ENCODE results near the gene TAF11L6. TPM values are rescaled to one million over a fixed set of nuclear protein-coding genes. Genes with fewer than 3 reads are reported as not detected.
"Not testable (repeated sequence)": the region's sequence is repeated elsewhere in the genome, so short reads cannot be mapped to it uniquely, and the experiment has no call there.

Gene TAF11L6
- total and polyA plus RNA-seq, 2 experiments from 2014 or later = not detected

GRCh38 chr5:17517526-17517925 lies 10.9 kb upstream of the TAF11L6 start:
- H3F3A ChIP-seq (replicated peaks; ENCODE audit: low read depth); H2AFZ ChIP-seq; H3K27me3 Mint-ChIP-seq (ENCODE audit: insufficient read depth, low read depth, poor library complexity); H3K4me1 ChIP-seq (ENCODE audit: insufficient read depth); H3K4me1 Mint-ChIP-seq; DNase-seq (ENCODE audit: low spot score); H3K27me3 ChIP-seq (ENCODE audit: insufficient read depth); H4K20me1 ChIP-seq (replicated peaks; ENCODE audit: insufficient read depth); H3K9me2 ChIP-seq (ENCODE audit: insufficient read depth); ATAC-seq; H3K27ac Mint-ChIP-seq; H3K4me3 ChIP-seq; H3K36me3 Mint-ChIP-seq (ENCODE audit: low read depth); H3K27ac ChIP-seq (ENCODE audit: low read depth); H3K9me3 Mint-ChIP-seq; H3K79me2 ChIP-seq (replicated peaks; ENCODE audit: insufficient read depth); H3K4me3 Mint-ChIP-seq; H3K36me3 ChIP-seq (ENCODE audit: insufficient read depth); H3K4me2 ChIP-seq: not testable (repeated sequence)

GRCh38 chr5:17518067-17518466 lies 10.4 kb upstream of the TAF11L6 start, which contains the start of gene TAF11L3:
TAF11L3 (plus strand) TSS chr5:17518367.
- not testable (repeated sequence) for H3K4me3 ChIP-seq; H3K36me3 Mint-ChIP-seq (ENCODE audit: low read depth); H3K4me1 Mint-ChIP-seq; H3K9me2 ChIP-seq (ENCODE audit: insufficient read depth); H3K9me3 Mint-ChIP-seq; H3K79me2 ChIP-seq (replicated peaks; ENCODE audit: insufficient read depth); H3K27ac Mint-ChIP-seq; H3K27me3 Mint-ChIP-seq (ENCODE audit: insufficient read depth, low read depth, poor library complexity); H3K4me2 ChIP-seq; H3K4me3 Mint-ChIP-seq; H3K27ac ChIP-seq (ENCODE audit: low read depth); H3K27me3 ChIP-seq (ENCODE audit: insufficient read depth); DNase-seq (ENCODE audit: low spot score); H3K4me1 ChIP-seq (ENCODE audit: insufficient read depth); H3K36me3 ChIP-seq (ENCODE audit: insufficient read depth); H3F3A ChIP-seq (replicated peaks; ENCODE audit: low read depth); H4K20me1 ChIP-seq (replicated peaks; ENCODE audit: insufficient read depth); ATAC-seq; H2AFZ ChIP-seq

- H3K4me3 Mint-ChIP-seq; H3K4me1 ChIP-seq (ENCODE audit: insufficient read depth); H3K27me3 Mint-ChIP-seq (ENCODE audit: insufficient read depth, low read depth, poor library complexity); H3K79me2 ChIP-seq (replicated peaks; ENCODE audit: insufficient read depth); H3K27ac ChIP-seq (ENCODE audit: low read depth); H3K4me2 ChIP-seq; H3F3A ChIP-seq (replicated peaks; ENCODE audit: low read depth); H3K9me3 Mint-ChIP-seq; ATAC-seq; DNase-seq (ENCODE audit: low spot score); H4K20me1 ChIP-seq (replicated peaks; ENCODE audit: insufficient read depth); H3K27me3 ChIP-seq (ENCODE audit: insufficient read depth); H3K27ac Mint-ChIP-seq; H3K36me3 ChIP-seq (ENCODE audit: insufficient read depth); H3K36me3 Mint-ChIP-seq (ENCODE audit: low read depth); H3K4me1 Mint-ChIP-seq; H2AFZ ChIP-seq; H3K9me2 ChIP-seq (ENCODE audit: insufficient read depth); H3K4me3 ChIP-seq: not testable (repeated sequence)
These were observed 9.0 kb upstream of the TAF11L6 start for GRCh38 chr5:17519508-17519907.

GRCh38 chr5:17521501-17521900 lies 7.0 kb upstream of the TAF11L6 start, which contains the start of gene TAF11L4:
TAF11L4 (plus strand) TSS chr5:17521801.
- not testable (repeated sequence) for H3K9me3 Mint-ChIP-seq; H4K20me1 ChIP-seq (replicated peaks; ENCODE audit: insufficient read depth); DNase-seq (ENCODE audit: low spot score); H3F3A ChIP-seq (replicated peaks; ENCODE audit: low read depth); H3K9me2 ChIP-seq (ENCODE audit: insufficient read depth); ATAC-seq; H3K4me1 ChIP-seq (ENCODE audit: insufficient read depth); H2AFZ ChIP-seq; H3K36me3 ChIP-seq (ENCODE audit: insufficient read depth); H3K4me3 ChIP-seq; H3K27me3 ChIP-seq (ENCODE audit: insufficient read depth); H3K79me2 ChIP-seq (replicated peaks; ENCODE audit: insufficient read depth); H3K4me3 Mint-ChIP-seq; H3K27ac ChIP-seq (ENCODE audit: low read depth); H3K36me3 Mint-ChIP-seq (ENCODE audit: low read depth); H3K27ac Mint-ChIP-seq; H3K4me1 Mint-ChIP-seq; H3K4me2 ChIP-seq; H3K27me3 Mint-ChIP-seq (ENCODE audit: insufficient read depth, low read depth, poor library complexity)

GRCh38 chr5:17524935-17525334 lies 3.5 kb upstream of the TAF11L6 start, which contains the start of gene TAF11L5:
TAF11L5 (plus strand) TSS chr5:17525235.
- not testable (repeated sequence) for H2AFZ ChIP-seq; H3K27ac ChIP-seq (ENCODE audit: low read depth); H3K4me1 Mint-ChIP-seq; H3K4me2 ChIP-seq; H3K9me3 Mint-ChIP-seq; H3F3A ChIP-seq (replicated peaks; ENCODE audit: low read depth); H3K4me1 ChIP-seq (ENCODE audit: insufficient read depth); H3K4me3 Mint-ChIP-seq; H3K27ac Mint-ChIP-seq; H3K36me3 Mint-ChIP-seq (ENCODE audit: low read depth); H3K4me3 ChIP-seq; H3K79me2 ChIP-seq (replicated peaks; ENCODE audit: insufficient read depth); H3K9me2 ChIP-seq (ENCODE audit: insufficient read depth); H3K27me3 Mint-ChIP-seq (ENCODE audit: insufficient read depth, low read depth, poor library complexity); ATAC-seq; H3K36me3 ChIP-seq (ENCODE audit: insufficient read depth); H3K27me3 ChIP-seq (ENCODE audit: insufficient read depth); H4K20me1 ChIP-seq (replicated peaks; ENCODE audit: insufficient read depth); DNase-seq (ENCODE audit: low spot score)

GRCh38 chr5:17526504-17526903 lies 2.0 kb upstream of the TAF11L6 start:
- H3K9me2 ChIP-seq (ENCODE audit: insufficient read depth); H3K4me1 Mint-ChIP-seq; ATAC-seq; H4K20me1 ChIP-seq (replicated peaks; ENCODE audit: insufficient read depth); H3K4me3 Mint-ChIP-seq; DNase-seq (ENCODE audit: low spot score); H3K79me2 ChIP-seq (replicated peaks; ENCODE audit: insufficient read depth); H3K4me1 ChIP-seq (ENCODE audit: insufficient read depth); H3K9me3 Mint-ChIP-seq; H3K27ac Mint-ChIP-seq; H3K36me3 Mint-ChIP-seq (ENCODE audit: low read depth); H2AFZ ChIP-seq; H3F3A ChIP-seq (replicated peaks; ENCODE audit: low read depth); H3K27ac ChIP-seq (ENCODE audit: low read depth); H3K27me3 Mint-ChIP-seq (ENCODE audit: insufficient read depth, low read depth, poor library complexity); H3K27me3 ChIP-seq (ENCODE audit: insufficient read depth); H3K36me3 ChIP-seq (ENCODE audit: insufficient read depth); H3K4me2 ChIP-seq; H3K4me3 ChIP-seq: not testable (repeated sequence)
